RWPE2 (cell line): ENCODE data around the gene TRAF3IP3.

Source experiments
- ATAC-seq: fragments of 200-7000 bp; cut with Tn5 transposase; 3 replicates; pipeline ENCODE4 v1.9.1; 2021; ENCODE audit warnings: low read depth
- DNase-seq: peaks from one replicate; pipeline ENCODE4 v3.0.0-alpha.2; 2020; ENCODE audit warnings: low spot score
- H3K27ac ChIP-seq: fragments of 450-650 bp; 2 replicates; pipeline ENCODE4 v1.5.1; 2017; ENCODE audit warnings: mild to moderate bottlenecking; ENCODE audit not compliant: poor library complexity, severe bottlenecking
- H3K27me3 ChIP-seq: fragments of 250-450 bp; sonication (Bioruptor Pico); 2 replicates; pipeline ENCODE4 v1.5.1; 2021; ENCODE audit warnings: mild to moderate bottlenecking, moderate library complexity; ENCODE audit not compliant: insufficient read depth, poor library complexity, severe bottlenecking
- H3K36me3 ChIP-seq: fragments of 250-450 bp; sonication (Bioruptor Pico); 2 replicates; pipeline ENCODE4 v1.5.1; 2020; ENCODE audit warnings: low read depth, mild to moderate bottlenecking, moderate library complexity
- H3K4me1 ChIP-seq: fragments of 250-450 bp; sonication (Bioruptor Pico); 2 replicates; pipeline ENCODE4 v1.5.1; 2021; ENCODE audit warnings: mild to moderate bottlenecking, moderate library complexity; ENCODE audit not compliant: insufficient read depth, poor library complexity, severe bottlenecking
- H3K4me3 ChIP-seq: fragments of 250-450 bp; sonication (Bioruptor Pico); 2 replicates; pipeline ENCODE4 v1.5.1; 2021; ENCODE audit warnings: mild to moderate bottlenecking, moderate library complexity; ENCODE audit not compliant: severe bottlenecking
- H3K9me3 ChIP-seq: fragments of 250-450 bp; sonication (Bioruptor Pico); 2 replicates; pipeline ENCODE4 v1.5.1; 2021; ENCODE audit warnings: mild to moderate bottlenecking, moderate library complexity; ENCODE audit not compliant: severe bottlenecking
- TF ChIP-seq, protein P1 (sequence below): fragments of 450-650 bp; IDR thresholded peaks from one replicate; pipeline ENCODE4 v1.5.1; 2017; ENCODE audit warnings: mild to moderate bottlenecking, moderate library complexity; ENCODE audit not compliant: poor library complexity, severe bottlenecking

Gene TRAF3IP3

DNA sequence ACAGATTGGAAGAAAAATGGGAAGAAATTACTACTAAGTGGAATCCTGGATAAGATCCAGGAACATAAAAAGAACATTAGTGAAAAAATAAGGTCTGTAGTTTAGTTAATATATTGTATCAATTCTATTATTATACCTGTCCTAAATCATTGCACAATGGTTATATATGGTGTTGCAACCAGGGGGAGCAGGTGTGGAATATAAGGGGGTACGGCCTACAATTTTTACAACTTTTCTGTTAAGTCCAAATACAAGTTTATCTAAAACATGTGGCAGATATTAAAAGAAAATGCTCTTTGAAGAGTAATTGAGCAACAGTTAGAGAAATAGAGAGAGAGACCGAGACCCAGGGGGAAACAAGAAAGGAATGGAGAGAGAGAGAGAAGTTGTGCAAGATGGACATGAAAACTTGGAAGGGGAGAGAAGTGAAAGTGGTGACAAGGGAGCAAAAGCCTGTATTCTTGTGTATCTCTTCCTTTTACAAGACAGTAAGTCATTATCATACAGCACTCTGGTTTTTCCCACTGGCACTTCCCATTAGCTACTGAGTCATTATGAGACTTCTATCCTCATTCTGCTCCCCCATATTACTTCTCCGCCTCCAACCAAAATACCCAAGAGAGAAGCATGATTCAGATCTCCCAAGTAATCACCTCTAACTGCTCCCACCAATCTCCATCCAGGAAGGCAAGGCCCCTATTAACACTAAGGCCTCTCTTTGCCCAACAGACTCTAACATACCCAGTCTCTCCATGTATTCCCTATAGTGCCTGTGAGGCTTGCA is 22.3 kb upstream of the TRAF3IP3 start:
- H3K4me3 ChIP-seq: no peak overlapping the region
- no peaks in the 10 kb centered on the region for H3K9me3 ChIP-seq
- H3K27me3 ChIP-seq: no peaks in the 10 kb centered on the region
- no peaks in the 10 kb centered on the region for H3K4me1 ChIP-seq
- TF ChIP-seq, protein P1, sequence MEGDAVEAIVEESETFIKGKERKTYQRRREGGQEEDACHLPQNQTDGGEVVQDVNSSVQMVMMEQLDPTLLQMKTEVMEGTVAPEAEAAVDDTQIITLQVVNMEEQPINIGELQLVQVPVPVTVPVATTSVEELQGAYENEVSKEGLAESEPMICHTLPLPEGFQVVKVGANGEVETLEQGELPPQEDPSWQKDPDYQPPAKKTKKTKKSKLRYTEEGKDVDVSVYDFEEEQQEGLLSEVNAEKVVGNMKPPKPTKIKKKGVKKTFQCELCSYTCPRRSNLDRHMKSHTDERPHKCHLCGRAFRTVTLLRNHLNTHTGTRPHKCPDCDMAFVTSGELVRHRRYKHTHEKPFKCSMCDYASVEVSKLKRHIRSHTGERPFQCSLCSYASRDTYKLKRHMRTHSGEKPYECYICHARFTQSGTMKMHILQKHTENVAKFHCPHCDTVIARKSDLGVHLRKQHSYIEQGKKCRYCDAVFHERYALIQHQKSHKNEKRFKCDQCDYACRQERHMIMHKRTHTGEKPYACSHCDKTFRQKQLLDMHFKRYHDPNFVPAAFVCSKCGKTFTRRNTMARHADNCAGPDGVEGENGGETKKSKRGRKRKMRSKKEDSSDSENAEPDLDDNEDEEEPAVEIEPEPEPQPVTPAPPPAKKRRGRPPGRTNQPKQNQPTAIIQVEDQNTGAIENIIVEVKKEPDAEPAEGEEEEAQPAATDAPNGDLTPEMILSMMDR: no peak
- H3K27ac ChIP-seq: no peak overlapping the region
- ATAC-seq (no peak), DNase-seq (no peak)
- H3K36me3 ChIP-seq: no peaks in the 10 kb centered on the region

DNA sequence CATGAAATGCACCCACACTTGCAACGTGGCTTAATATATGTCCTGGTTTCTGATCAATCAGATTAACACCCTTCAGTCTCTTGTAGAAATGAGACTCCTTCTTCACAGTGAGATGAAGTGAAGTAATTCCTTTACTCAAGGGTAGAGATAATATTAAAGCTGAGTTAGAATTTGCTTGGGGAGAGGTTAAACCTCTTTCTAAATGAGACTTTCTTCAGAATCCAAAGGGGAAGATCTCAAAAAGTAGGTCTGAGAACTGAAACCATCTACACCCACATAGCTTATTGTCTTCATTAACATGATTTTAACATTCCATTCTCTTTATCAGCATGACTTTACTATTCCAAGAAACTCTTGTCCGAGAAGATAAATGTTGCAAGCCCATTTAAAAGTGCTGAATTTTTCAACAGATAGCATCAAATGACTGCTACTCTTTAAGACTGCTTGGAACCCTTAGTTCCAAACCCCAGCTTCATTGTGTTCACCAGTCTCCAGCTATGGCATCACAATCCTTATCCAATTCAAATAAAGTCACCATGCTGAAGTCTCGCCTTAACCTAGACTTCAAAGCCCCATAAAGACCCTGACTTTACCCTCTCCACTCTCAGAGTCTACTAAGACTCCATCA is 19.2 kb upstream of the TRAF3IP3 start:
- TF ChIP-seq, protein P1: no peak
- no peaks in the 10 kb centered on the region for H3K4me1 ChIP-seq
- H3K4me3 ChIP-seq: no peak overlapping the region
- no peak overlapping the region for H3K27ac ChIP-seq
- DNase-seq (no peak), ATAC-seq (no peak)
- H3K36me3 ChIP-seq: no peaks in the 10 kb centered on the region
- H3K9me3 ChIP-seq: no peaks in the 10 kb centered on the region
- H3K27me3 ChIP-seq: no peaks in the 10 kb centered on the region

DNA sequence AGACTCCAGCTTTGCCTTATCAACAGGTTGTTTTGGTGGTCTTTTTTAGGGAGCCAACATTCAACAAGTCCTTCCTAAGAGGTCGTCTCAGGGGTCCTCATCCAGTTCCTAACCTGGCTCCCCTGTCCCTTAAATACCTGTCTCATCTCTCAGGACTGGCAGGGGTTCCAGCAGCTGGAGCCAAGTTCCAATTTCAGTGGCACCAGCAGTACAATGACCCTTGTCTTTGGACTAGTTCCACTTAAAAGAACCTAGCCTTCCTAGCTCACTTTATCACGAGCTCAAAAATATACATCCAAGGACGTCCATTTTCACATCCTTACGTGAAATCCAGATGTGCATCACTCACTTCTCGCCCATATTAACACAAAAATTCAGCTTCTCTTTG is 18.7 kb upstream of the TRAF3IP3 start:
- TF ChIP-seq, protein P1: no peak

DNA sequence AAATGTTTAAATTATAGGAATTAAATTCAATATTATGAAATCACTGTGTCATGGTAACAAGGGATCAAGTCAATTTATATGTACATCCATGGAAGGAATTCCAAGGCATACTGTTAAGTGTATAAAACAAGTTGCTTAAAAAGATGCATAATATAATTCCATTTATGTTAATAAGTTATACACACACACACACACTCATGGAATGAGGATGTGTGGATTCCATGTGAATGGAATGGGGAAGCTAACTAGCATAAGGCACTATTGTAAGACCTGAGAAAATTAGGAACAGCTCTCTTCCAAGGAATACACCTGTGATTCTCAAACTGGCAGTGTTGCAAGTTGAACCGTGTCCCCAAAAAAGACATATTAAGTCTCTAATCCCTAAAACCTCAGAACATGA is 17.6 kb upstream of the TRAF3IP3 start:
- Histone ChIP-seq H3K27ac (no peak overlapping the region), H3K9me3 (no peaks in the 10 kb centered on the region), H3K4me3 (no peak overlapping the region), H3K27me3 (no peaks in the 10 kb centered on the region), H3K36me3 (no peaks in the 10 kb centered on the region), H3K4me1 (no peaks in the 10 kb centered on the region)
- DNase-seq (no peak), ATAC-seq (no peak)
- TF ChIP-seq, protein P1: no peak

More for the DNA sequence above, 18.7 kb upstream of the TRAF3IP3 start:
- no peaks in the 10 kb centered on the region for H3K36me3 ChIP-seq
- H3K27me3 ChIP-seq: no peaks in the 10 kb centered on the region
- no peak for DNase-seq
- no peaks in the 10 kb centered on the region for H3K4me1 ChIP-seq
- no peaks in the 10 kb centered on the region for H3K9me3 ChIP-seq
- no peak for ATAC-seq
- H3K4me3 ChIP-seq: no peak overlapping the region
- no peak overlapping the region for H3K27ac ChIP-seq

DNA sequence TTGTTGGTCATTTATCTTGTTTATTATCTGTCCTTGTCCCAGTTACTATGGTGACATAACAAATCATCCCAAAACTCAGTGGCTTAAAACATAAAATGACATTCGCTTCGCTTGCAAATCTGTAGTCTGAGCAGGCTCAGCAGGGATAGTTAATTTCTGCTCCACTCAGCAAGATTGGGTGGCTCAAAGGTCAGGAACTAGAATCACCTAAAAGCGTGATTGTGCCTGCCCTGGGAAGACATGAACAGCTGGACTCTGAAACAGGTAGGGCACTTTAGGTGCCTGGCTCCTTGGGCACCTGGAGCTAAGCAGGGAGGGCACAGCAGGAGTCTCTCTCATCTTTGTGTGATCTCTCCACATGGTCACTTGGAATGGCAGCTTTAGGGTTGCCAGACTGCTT is 14.7 kb upstream of the TRAF3IP3 start:
- no peaks in the 10 kb centered on the region for H3K4me1 ChIP-seq
- H3K36me3 ChIP-seq: no peaks in the 10 kb centered on the region
- no peak overlapping the region for H3K27ac ChIP-seq
- ATAC-seq (no peak), DNase-seq (no peak)
- H3K4me3 ChIP-seq: no peak overlapping the region
- TF ChIP-seq, protein P1: no peak
- H3K9me3 ChIP-seq: no peaks in the 10 kb centered on the region
- H3K27me3 ChIP-seq: no peaks in the 10 kb centered on the region
